ENCODE measurements around the gene DTNB.

DNA sequence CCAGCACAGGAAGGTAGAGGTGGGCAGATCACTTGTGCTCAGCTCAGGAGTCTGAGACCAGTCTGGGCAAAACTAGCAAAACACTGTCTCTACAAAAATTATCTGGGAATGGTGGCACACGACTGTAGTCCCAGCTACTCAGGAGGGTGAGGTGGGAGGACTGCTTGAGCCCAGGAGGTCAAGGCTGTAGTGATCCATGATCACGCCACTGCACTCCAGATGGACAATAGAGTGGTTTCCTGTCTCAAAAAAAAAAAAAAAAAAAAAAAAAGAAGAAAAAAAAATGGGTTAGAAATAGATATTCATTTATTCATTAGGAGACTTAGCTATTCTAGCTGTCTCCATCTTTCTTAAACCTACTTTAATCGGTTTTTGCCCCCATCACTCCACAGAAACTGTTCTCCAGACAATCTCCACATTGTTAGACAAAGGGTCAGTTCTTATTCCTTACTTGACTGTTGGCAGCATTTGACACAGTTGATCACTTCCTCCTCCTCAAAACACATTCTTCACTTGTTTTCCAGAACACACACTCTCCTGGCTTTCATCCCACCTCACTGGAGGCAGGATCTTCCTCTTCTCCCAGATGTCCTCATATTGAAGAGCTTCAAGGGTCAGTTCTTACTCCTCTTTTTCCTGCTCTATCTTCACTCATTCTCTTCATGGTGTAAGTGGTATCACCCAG, 103.1 kb downstream of the DTNB start:
- TF ChIP-seq, protein P1, sequence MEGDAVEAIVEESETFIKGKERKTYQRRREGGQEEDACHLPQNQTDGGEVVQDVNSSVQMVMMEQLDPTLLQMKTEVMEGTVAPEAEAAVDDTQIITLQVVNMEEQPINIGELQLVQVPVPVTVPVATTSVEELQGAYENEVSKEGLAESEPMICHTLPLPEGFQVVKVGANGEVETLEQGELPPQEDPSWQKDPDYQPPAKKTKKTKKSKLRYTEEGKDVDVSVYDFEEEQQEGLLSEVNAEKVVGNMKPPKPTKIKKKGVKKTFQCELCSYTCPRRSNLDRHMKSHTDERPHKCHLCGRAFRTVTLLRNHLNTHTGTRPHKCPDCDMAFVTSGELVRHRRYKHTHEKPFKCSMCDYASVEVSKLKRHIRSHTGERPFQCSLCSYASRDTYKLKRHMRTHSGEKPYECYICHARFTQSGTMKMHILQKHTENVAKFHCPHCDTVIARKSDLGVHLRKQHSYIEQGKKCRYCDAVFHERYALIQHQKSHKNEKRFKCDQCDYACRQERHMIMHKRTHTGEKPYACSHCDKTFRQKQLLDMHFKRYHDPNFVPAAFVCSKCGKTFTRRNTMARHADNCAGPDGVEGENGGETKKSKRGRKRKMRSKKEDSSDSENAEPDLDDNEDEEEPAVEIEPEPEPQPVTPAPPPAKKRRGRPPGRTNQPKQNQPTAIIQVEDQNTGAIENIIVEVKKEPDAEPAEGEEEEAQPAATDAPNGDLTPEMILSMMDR (IDR thresholded peaks at IDR 0.05): no peak
- no peak for TF ChIP-seq POLR2AphosphoS5 (IDR thresholded peaks at IDR 0.05)

Measured in esophagus muscularis mucosa (tissue), 3 donors.